Measurements from ENCODE around the gene TXNDC15.

TXNDC15 gene

GRCh38 chr5:134917070-134917815, 43.1 kb downstream of the TXNDC15 start:
- Histone ChIP-seq H3K27me3 (ENCODE audit: insufficient read depth, insufficient read length) (no peaks in the 10 kb centered on the region), H3K9me3 (ENCODE audit: insufficient read depth, low read length) (no peaks in the 10 kb centered on the region), H3K36me3 (ENCODE audit: insufficient read depth, insufficient read length, low read length) (peaks cover 56% of the 10 kb centered on the region), H3K9ac (ENCODE audit: insufficient read length, low read depth) (no peak overlapping the region), H3K4me3 (ENCODE audit: insufficient read length, low read depth) (no peak overlapping the region), H3K4me1 (ENCODE audit: insufficient read depth, insufficient read length) (no peaks in the 10 kb centered on the region)
- no peak for DNase-seq (ENCODE audit: low read depth, low spot score)
- TF ChIP-seq SUZ12 (IDR thresholded peaks at IDR 0.05; ENCODE audit: extremely low read depth, insufficient read depth, insufficient read length) (no peak), YY1 (IDR thresholded peaks at IDR 0.05; ENCODE audit: insufficient read depth, insufficient read length) (no peak), ZNF274 (IDR thresholded peaks at IDR 0.05; ENCODE audit: low read depth, low read length) (no peak)

DNA sequence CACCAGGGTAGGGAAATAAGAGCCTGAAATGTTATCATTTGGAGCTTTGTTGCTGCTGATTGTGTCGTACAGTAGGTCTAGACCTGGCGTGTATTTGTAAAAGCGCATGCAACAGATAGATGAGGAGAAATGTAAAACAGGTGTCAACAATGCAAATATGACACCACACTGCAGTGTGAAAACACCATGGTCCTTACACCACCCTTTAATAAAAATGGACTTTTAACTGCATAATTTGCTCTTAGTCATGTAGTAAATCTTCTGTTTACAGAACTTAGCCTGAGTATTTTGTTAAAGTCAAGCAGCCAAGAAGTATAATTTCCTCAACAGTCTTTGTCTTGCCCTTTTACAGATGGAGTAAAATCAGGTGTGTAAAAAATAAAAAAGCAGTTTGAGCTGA, 44.7 kb downstream of the TXNDC15 start:
- DNase-seq (ENCODE audit: low read depth, low spot score) = no peak
- no peaks in the 10 kb centered on the region for H3K27me3 ChIP-seq (ENCODE audit: insufficient read depth, insufficient read length)
- H3K4me3 ChIP-seq (ENCODE audit: insufficient read length, low read depth) = no peak overlapping the region
- H3K36me3 ChIP-seq (ENCODE audit: insufficient read depth, insufficient read length, low read length) = peaks cover 44% of the 10 kb centered on the region
- no peak overlapping the region for H3K9ac ChIP-seq (ENCODE audit: insufficient read length, low read depth)
- TF ChIP-seq ZNF274 (IDR thresholded peaks at IDR 0.05; ENCODE audit: low read depth, low read length) = no peak
- TF ChIP-seq SUZ12 (IDR thresholded peaks at IDR 0.05; ENCODE audit: extremely low read depth, insufficient read depth, insufficient read length) = no peak
- no peak for TF ChIP-seq YY1 (IDR thresholded peaks at IDR 0.05; ENCODE audit: insufficient read depth, insufficient read length)
- no peaks in the 10 kb centered on the region for H3K4me1 ChIP-seq (ENCODE audit: insufficient read depth, insufficient read length)
- H3K9me3 ChIP-seq (ENCODE audit: insufficient read depth, low read length) = no peaks in the 10 kb centered on the region

DNA sequence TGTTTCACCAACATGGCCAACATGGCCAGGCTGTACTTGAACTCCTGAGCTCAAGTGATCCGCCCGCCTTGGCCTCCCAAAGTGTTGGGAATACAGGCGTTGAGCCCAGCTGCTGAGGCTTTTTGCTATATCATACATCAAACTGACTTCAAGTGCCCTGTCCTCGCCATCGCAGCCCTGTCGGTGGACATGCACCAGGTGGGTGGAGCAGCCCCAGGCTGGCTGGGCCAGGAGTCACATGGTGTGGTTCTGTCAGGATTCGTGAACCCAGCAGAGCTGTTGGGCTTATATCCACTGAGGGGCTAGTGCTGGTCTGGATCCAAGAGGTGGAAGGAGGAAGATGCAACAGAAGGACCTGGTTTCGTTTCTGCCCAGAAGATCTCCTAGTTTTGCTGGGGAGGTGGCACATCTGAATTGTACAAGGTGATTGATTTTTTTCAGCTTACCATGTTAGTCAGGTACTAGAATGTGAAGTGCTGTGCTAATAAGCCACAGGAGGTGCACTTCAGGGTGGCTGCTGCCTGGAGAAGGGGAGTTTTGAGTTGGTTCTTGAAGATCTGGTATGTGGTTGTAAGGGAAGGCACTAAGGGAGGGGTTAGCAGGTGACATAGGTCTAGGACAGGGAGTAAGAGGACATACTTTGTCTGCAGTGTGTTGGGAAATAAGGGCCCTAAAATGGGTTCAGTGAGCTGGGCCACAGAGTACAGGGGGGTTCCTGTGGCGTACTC, 46.8 kb downstream of the TXNDC15 start:
- Histone ChIP-seq H3K9ac (ENCODE audit: insufficient read length, low read depth) (no peak overlapping the region), H3K36me3 (ENCODE audit: insufficient read depth, insufficient read length, low read length) (peaks cover 29% of the 10 kb centered on the region), H3K4me3 (ENCODE audit: insufficient read length, low read depth) (no peak overlapping the region), H3K9me3 (ENCODE audit: insufficient read depth, low read length) (no peaks in the 10 kb centered on the region), H3K4me1 (ENCODE audit: insufficient read depth, insufficient read length) (no peaks in the 10 kb centered on the region), H3K27me3 (ENCODE audit: insufficient read depth, insufficient read length) (no peaks in the 10 kb centered on the region)
- TF ChIP-seq ZNF274 (IDR thresholded peaks at IDR 0.05; ENCODE audit: low read depth, low read length) = no peak
- DNase-seq (ENCODE audit: low read depth, low spot score) = no peak

DNA sequence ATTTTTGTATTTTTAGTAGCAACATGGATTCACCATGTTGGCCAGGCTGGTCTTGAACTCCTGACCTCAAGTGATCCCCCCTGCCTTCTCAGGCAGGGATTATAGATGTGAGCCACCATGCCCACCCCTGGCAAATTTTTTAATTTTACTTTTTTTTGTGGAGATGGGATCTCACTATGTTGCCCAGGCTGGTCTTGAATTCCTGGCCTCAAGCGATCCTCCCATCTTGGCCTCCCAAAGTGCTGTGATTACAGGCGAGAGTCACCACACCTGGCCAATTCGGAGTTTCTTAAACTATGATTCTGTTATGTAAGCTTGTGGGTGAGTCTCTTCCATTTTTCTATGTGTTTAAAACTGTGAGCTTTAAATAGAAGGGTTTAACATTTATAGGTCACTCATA, 58.3 kb downstream of the TXNDC15 start:
- H3K4me3 ChIP-seq (ENCODE audit: insufficient read length, low read depth) = no peak overlapping the region
- no peaks in the 10 kb centered on the region for H3K4me1 ChIP-seq (ENCODE audit: insufficient read depth, insufficient read length)
- H3K36me3 ChIP-seq (ENCODE audit: insufficient read depth, insufficient read length, low read length) = peaks cover 34% of the 10 kb centered on the region
- DNase-seq (ENCODE audit: low read depth, low spot score) = no peak
- H3K27me3 ChIP-seq (ENCODE audit: insufficient read depth, insufficient read length) = no peaks in the 10 kb centered on the region
- H3K9me3 ChIP-seq (ENCODE audit: insufficient read depth, low read length) = no peaks in the 10 kb centered on the region
- no peak for TF ChIP-seq YY1 (IDR thresholded peaks at IDR 0.05; ENCODE audit: insufficient read depth, insufficient read length)
- no peak for TF ChIP-seq ZNF274 (IDR thresholded peaks at IDR 0.05; ENCODE audit: low read depth, low read length)
- no peak for TF ChIP-seq SUZ12 (IDR thresholded peaks at IDR 0.05; ENCODE audit: extremely low read depth, insufficient read depth, insufficient read length)
- no peak overlapping the region for H3K9ac ChIP-seq (ENCODE audit: insufficient read length, low read depth)

- no peak overlapping the region for H3K9ac ChIP-seq (ENCODE audit: insufficient read length, low read depth)
- DNase-seq (ENCODE audit: low read depth, low spot score) = no peak
- H3K4me1 ChIP-seq (ENCODE audit: insufficient read depth, insufficient read length) = no peaks in the 10 kb centered on the region
- no peak for TF ChIP-seq ZNF274 (IDR thresholded peaks at IDR 0.05; ENCODE audit: low read depth, low read length)
- TF ChIP-seq YY1 (IDR thresholded peaks at IDR 0.05; ENCODE audit: insufficient read depth, insufficient read length) = no peak
- no peak for TF ChIP-seq SUZ12 (IDR thresholded peaks at IDR 0.05; ENCODE audit: extremely low read depth, insufficient read depth, insufficient read length)
- H3K4me3 ChIP-seq (ENCODE audit: insufficient read length, low read depth) = no peak overlapping the region
- peaks cover 36% of the 10 kb centered on the region for H3K36me3 ChIP-seq (ENCODE audit: insufficient read depth, insufficient read length, low read length)
- no peaks in the 10 kb centered on the region for H3K27me3 ChIP-seq (ENCODE audit: insufficient read depth, insufficient read length)
- H3K9me3 ChIP-seq (ENCODE audit: insufficient read depth, low read length) = no peaks in the 10 kb centered on the region
Observed at GRCh38 chr5:134934202-134934601, 60.0 kb downstream of the TXNDC15 start.

GRCh38 chr5:134935711-134936602, 61.8 kb downstream of the TXNDC15 start:
- no peak overlapping the region for H3K9ac ChIP-seq (ENCODE audit: insufficient read length, low read depth)
- DNase-seq (ENCODE audit: low read depth, low spot score) = no peak
- TF ChIP-seq SUZ12 (IDR thresholded peaks at IDR 0.05; ENCODE audit: extremely low read depth, insufficient read depth, insufficient read length) = no peak
- no peak for TF ChIP-seq ZNF274 (IDR thresholded peaks at IDR 0.05; ENCODE audit: low read depth, low read length)
- no peak for TF ChIP-seq YY1 (IDR thresholded peaks at IDR 0.05; ENCODE audit: insufficient read depth, insufficient read length)
- no peaks in the 10 kb centered on the region for H3K9me3 ChIP-seq (ENCODE audit: insufficient read depth, low read length)
- no peaks in the 10 kb centered on the region for H3K4me1 ChIP-seq (ENCODE audit: insufficient read depth, insufficient read length)
- H3K4me3 ChIP-seq (ENCODE audit: insufficient read length, low read depth) = no peak overlapping the region
- peaks cover 33% of the 10 kb centered on the region for H3K36me3 ChIP-seq (ENCODE audit: insufficient read depth, insufficient read length, low read length)
- H3K27me3 ChIP-seq (ENCODE audit: insufficient read depth, insufficient read length) = no peaks in the 10 kb centered on the region

GRCh38 chr5:134937526-134937925, 63.4 kb downstream of the TXNDC15 start:
- no peak for DNase-seq (ENCODE audit: low read depth, low spot score)
- TF ChIP-seq SUZ12 (IDR thresholded peaks at IDR 0.05; ENCODE audit: extremely low read depth, insufficient read depth, insufficient read length) (no peak), YY1 (IDR thresholded peaks at IDR 0.05; ENCODE audit: insufficient read depth, insufficient read length) (no peak), ZNF274 (IDR thresholded peaks at IDR 0.05; ENCODE audit: low read depth, low read length) (no peak)
- H3K4me1 ChIP-seq (ENCODE audit: insufficient read depth, insufficient read length) = no peaks in the 10 kb centered on the region
- H3K36me3 ChIP-seq (ENCODE audit: insufficient read depth, insufficient read length, low read length) = peaks cover 27% of the 10 kb centered on the region
- H3K9me3 ChIP-seq (ENCODE audit: insufficient read depth, low read length) = no peaks in the 10 kb centered on the region
- H3K27me3 ChIP-seq (ENCODE audit: insufficient read depth, insufficient read length) = no peaks in the 10 kb centered on the region
- no peak overlapping the region for H3K4me3 ChIP-seq (ENCODE audit: insufficient read length, low read depth)
- no peak overlapping the region for H3K9ac ChIP-seq (ENCODE audit: insufficient read length, low read depth)
